A549 (cell line): ENCODE results near the gene SNX11. TPM values are rescaled to one million over a fixed set of nuclear protein-coding genes. Genes with fewer than 3 reads are reported as not detected.

Experiments used
- ATAC-seq, 2 experiments: fragments of 200-7000 bp in 1 of 2; fragments of >200 bp in 1 of 2; cut with Nextera tagmentation in 1 of 2; cut with Tn5 transposase in 1 of 2; 3 replicates each; pipeline versions ENCODE4 v1.8.0 to v1.9.1; 2018 to 2020; ENCODE audit warnings: mild to moderate bottlenecking in 1 of 2, moderate library complexity in 1 of 2
- CTCF ChIA-PET: fragments of 300-600 bp; sonication (Branson Sonifier 250); formaldehyde crosslinking; extraction: SDS; loops from one replicate; lab custom pipeline; 2021; ENCODE audit warnings: antibody characterized with exemption, inconsistent platforms; lab: Yijun Ruan, JAX
- POLR2A ChIA-PET: fragments of 350-600 bp; formaldehyde crosslinking; extraction: SDS; loops from one replicate; lab custom pipeline; 2021; ENCODE audit warnings: antibody characterized with exemption, inconsistent platforms; lab: Yijun Ruan, JAX
- DNase-seq, 2 experiments: peaks; one replicate each; pipeline versions ENCODE4 v3.0.0 to v3.0.0-alpha.2; 2011 to 2016; ENCODE audit warnings: low read depth in 1 of 2, low spot score in 1 of 2
- FAIRE-seq: peaks from 2 replicates; lab custom pipeline; 2011; peaks lifted over from hg19 to GRCh38; lab: Jason Lieb, UNC
- H3K27ac ChIP-seq, 2 experiments: fragments of >200 bp; sonication (Bioruptor Twin); formaldehyde crosslinking; 3 replicates each; pipeline ENCODE4 v1.5.1; 2016 to 2017
- H3K4me1 ChIP-seq: fragments of >200 bp; sonication (Bioruptor Twin); formaldehyde crosslinking; 3 replicates; pipeline ENCODE4 v1.6.1; 2016
- H3K4me2 ChIP-seq: fragments of >200 bp; sonication (Bioruptor Twin); formaldehyde crosslinking; 3 replicates; pipeline ENCODE4 v1.6.1; 2016
- H3K4me3 ChIP-seq: fragments of >200 bp; sonication (Bioruptor Twin); formaldehyde crosslinking; 3 replicates; pipeline ENCODE4 v1.5.1; 2016
- H3K9me3 ChIP-seq: fragments of >200 bp; sonication (Bioruptor Twin); formaldehyde crosslinking; 3 replicates; pipeline ENCODE4 v1.6.1; 2016
- ATOH8 ChIP-seq: fragments of 250-450 bp; sonication (Bioruptor Pico); IDR thresholded peaks from 2 replicates; pipeline ENCODE4 v1.5.0; 2020; ENCODE audit warnings: low read depth, mild to moderate bottlenecking, moderate library complexity
- BCL3 ChIP-seq: fragments of >200 bp; sonication (Bioruptor Twin); formaldehyde crosslinking; IDR thresholded peaks from 3 replicates; pipeline ENCODE4 v1.6.1; 2016
- BHLHE40 ChIP-seq: IDR thresholded peaks from 2 replicates; pipeline ENCODE4 v1.6.1; 2012; ENCODE audit warnings: low read depth, low read length, inconsistent platforms
- CBX2 ChIP-seq: fragments of 200-600 bp; sonication (generic); IDR thresholded peaks from 2 replicates; pipeline ENCODE4 v1.6.1; 2016; ENCODE audit warnings: low read depth, mild to moderate bottlenecking, borderline replicate concordance
- CEBPB ChIP-seq, 2 experiments: fragments of >200 bp in 1 of 2; sonication (Bioruptor Twin) in 1 of 2; formaldehyde crosslinking in 1 of 2; IDR thresholded peaks; 2 replicates each; pipeline ENCODE4 v1.6.1; 2012 to 2016
- CHD4 ChIP-seq: fragments of 200-600 bp; sonication (generic); IDR thresholded peaks from 2 replicates; pipeline ENCODE4 v1.6.1; 2016; ENCODE audit warnings: antibody characterized with exemption, mild to moderate bottlenecking, borderline replicate concordance
- E2F6 ChIP-seq: IDR thresholded peaks from 2 replicates; pipeline ENCODE4 v1.6.1; 2012; ENCODE audit warnings: low read depth, borderline replicate concordance
- EHF ChIP-seq: fragments of 250-450 bp; sonication (Bioruptor Pico); IDR thresholded peaks from 2 replicates; pipeline ENCODE4 v1.5.0; 2020; ENCODE audit warnings: mild to moderate bottlenecking
- ELK1 ChIP-seq: fragments of 150-350 bp; IDR thresholded peaks from 2 replicates; pipeline ENCODE4 v1.6.1; 2014; ENCODE audit warnings: low read depth, mild to moderate bottlenecking, low read length
- EP300 ChIP-seq, 2 experiments: fragments of >200 bp; sonication (Bioruptor Twin); formaldehyde crosslinking; IDR thresholded peaks; 2 replicates in 1 of 2; 3 replicates in 1 of 2; pipeline ENCODE4 v1.6.1; 2016 to 2017
- ESRRA ChIP-seq: fragments of 150-350 bp; IDR thresholded peaks from 2 replicates; pipeline ENCODE4 v1.6.1; 2014; ENCODE audit warnings: mild to moderate bottlenecking, low read length, borderline replicate concordance
- FOSB ChIP-seq: fragments of 250-450 bp; sonication (Bioruptor Pico); IDR thresholded peaks from 2 replicates; pipeline ENCODE4 v1.5.0; 2020; ENCODE audit warnings: mild to moderate bottlenecking, moderate library complexity
- FOSL2 ChIP-seq, 2 experiments: fragments of 450-650 bp in 1 of 2; fragments of >200 bp in 1 of 2; sonication (Bioruptor Twin) in 1 of 2; formaldehyde crosslinking; IDR thresholded peaks; 2 replicates each; pipeline versions ENCODE4 v1.5.0 to v1.6.1; 2016 to 2020; ENCODE audit warnings: mild to moderate bottlenecking in 1 of 2, moderate library complexity in 1 of 2
- GATA3 ChIP-seq: IDR thresholded peaks from 2 replicates; pipeline ENCODE4 v1.6.1; 2012; ENCODE audit warnings: borderline replicate concordance
- HDAC2 ChIP-seq: fragments of 200-600 bp; sonication (generic); IDR thresholded peaks from 2 replicates; pipeline ENCODE4 v1.6.1; 2016
- HOXA7 ChIP-seq: fragments of 250-450 bp; sonication (Bioruptor Pico); IDR thresholded peaks from 2 replicates; pipeline ENCODE4 v1.5.0; 2020; ENCODE audit warnings: mild to moderate bottlenecking, moderate library complexity
- HOXB13 ChIP-seq: fragments of 250-450 bp; sonication (Bioruptor Pico); IDR thresholded peaks from 2 replicates; pipeline ENCODE4 v1.5.0; 2020; ENCODE audit warnings: low read depth, mild to moderate bottlenecking, moderate library complexity
- KDM5A ChIP-seq: fragments of 200-600 bp; sonication (generic); IDR thresholded peaks from 2 replicates; pipeline ENCODE4 v1.6.1; 2016; ENCODE audit warnings: antibody characterized with exemption, mild to moderate bottlenecking
- MAFK ChIP-seq: fragments of 450-650 bp; IDR thresholded peaks from 2 replicates; pipeline ENCODE4 v1.6.1; 2014; ENCODE audit not compliant: partially characterized antibody
- MYC ChIP-seq: IDR thresholded peaks from 2 replicates; pipeline ENCODE4 v1.6.1; 2012; ENCODE audit warnings: mild to moderate bottlenecking, inconsistent platforms, low read length, improper control_type of control experiment, borderline replicate concordance
- NFE2L2 ChIP-seq: fragments of 150-350 bp; conservative IDR thresholded peaks from 2 replicates; pipeline ENCODE4 v1.6.1; 2014; ENCODE audit warnings: low read length
- NPAS2 ChIP-seq: fragments of 250-450 bp; sonication (Bioruptor Pico); IDR thresholded peaks from 2 replicates; pipeline ENCODE4 v1.8.0; 2022; ENCODE audit warnings: mild to moderate bottlenecking, moderate library complexity, borderline replicate concordance
- NR3C1 ChIP-seq: fragments of >200 bp; sonication (Bioruptor Twin); formaldehyde crosslinking; IDR thresholded peaks from 3 replicates; pipeline ENCODE4 v1.6.1; 2017
- PHF8 ChIP-seq: fragments of 200-600 bp; sonication (generic); IDR thresholded peaks from 2 replicates; pipeline ENCODE4 v1.6.1; 2016; ENCODE audit warnings: low read depth, mild to moderate bottlenecking, antibody characterized with exemption, moderate library complexity, borderline replicate concordance
- POLR2A ChIP-seq: IDR thresholded peaks from 2 replicates; pipeline ENCODE4 v1.6.1; 2012; ENCODE audit warnings: mild to moderate bottlenecking, low read length
- POLR2AphosphoS2 ChIP-seq: conservative IDR thresholded peaks from 2 replicates; pipeline ENCODE4 v1.6.1; 2012; ENCODE audit warnings: low read length, improper control_type of control experiment, inconsistent platforms
- RAD21 ChIP-seq, 2 experiments: fragments of >200 bp in 1 of 2; sonication (Bioruptor Twin) in 1 of 2; formaldehyde crosslinking in 1 of 2; IDR thresholded peaks in 1 of 2; conservative IDR thresholded peaks in 1 of 2; 2 replicates in 1 of 2; 3 replicates in 1 of 2; pipeline ENCODE4 v1.6.1; 2012 to 2018; ENCODE audit warnings: inconsistent platforms in 1 of 2
- RCOR1 ChIP-seq: fragments of 150-350 bp; IDR thresholded peaks from 2 replicates; pipeline ENCODE4 v1.6.1; 2014; ENCODE audit warnings: antibody characterized with exemption, low read length, low read depth
- RNF2 ChIP-seq: fragments of 200-600 bp; sonication (generic); IDR thresholded peaks from 2 replicates; pipeline ENCODE4 v1.6.1; 2016; ENCODE audit warnings: low read depth, mild to moderate bottlenecking, antibody characterized with exemption, moderate library complexity, borderline replicate concordance
- SMC3 ChIP-seq: fragments of >200 bp; sonication (Bioruptor Twin); formaldehyde crosslinking; IDR thresholded peaks from 3 replicates; pipeline ENCODE4 v1.6.1; 2018; ENCODE audit warnings: inconsistent platforms
- SREBF2 ChIP-seq: fragments of 450-650 bp; IDR thresholded peaks from 2 replicates; pipeline ENCODE4 v1.6.1; 2014; ENCODE audit warnings: mild to moderate bottlenecking, moderate library complexity
- USF2 ChIP-seq: fragments of 450-650 bp; IDR thresholded peaks from 2 replicates; pipeline ENCODE4 v1.6.1; 2014; ENCODE audit warnings: antibody characterized with exemption
- ZC3H11A ChIP-seq: fragments of 450-650 bp; IDR thresholded peaks from 2 replicates; pipeline ENCODE4 v1.6.1; 2014; ENCODE audit warnings: antibody characterized with exemption, mild to moderate bottlenecking
- ZNF302 ChIP-seq: fragments of 250-450 bp; sonication (Bioruptor Pico); IDR thresholded peaks from 2 replicates; pipeline ENCODE4 v1.9.0; 2021; ENCODE audit warnings: inconsistent platforms, mild to moderate bottlenecking, moderate library complexity
- ZSCAN20 ChIP-seq: fragments of 250-450 bp; sonication (Bioruptor Pico); IDR thresholded peaks from 2 replicates; pipeline ENCODE4 v1.8.0; 2022; ENCODE audit warnings: mild to moderate bottlenecking, moderate library complexity
- WGBS: methylation state at CpG from one replicate; pipeline ENCODE4 v1.1.6; 2017; ENCODE audit errors: missing lambda C conversion rate; 5-methylcytosine and 5-hydroxymethylcytosine counted together
- polyA plus RNA-seq, 4 experiments: library from polyadenylated mRNA; depleted of rRNA in 3 of 4; stranded (reverse); fragments of >200 nt; fragmentation: RNase III in 1 of 4; extraction: RNeasy Plus Mini Kit Qiagen cat#74134 plus additional on column Dnase treatment in 1 of 4; gene quantifications; 2 replicates in 3 of 4; 3 replicates in 1 of 4; pipeline ENCODE4 v1.2.3, GENCODE V29; 2011 to 2017

Gene SNX11
- polyA plus RNA-seq, 2 of the 4 experiments (the other 2 are of a cell fraction): 22.3 to 28.4 TPM

GRCh38 chr17:48101012-48101720, 6.4 kb upstream of the SNX11 start, which contains the start of gene CBX1:
CBX1 (minus strand) TSS chr17:48101478; CDS start chr17:48077004, 24,474 bp downstream.
- WGBS: 2% methylated on average over 63 of the region's 79 CpGs
- DNase-seq (peak; percentile 92 to 99), FAIRE-seq (no peak), ATAC-seq (peak; percentile 93 to 97)
- H3K4me3 ChIP-seq: peak within 1 kb of the TSS; percentile 76
- POLR2A ChIA-PET: interaction anchor here (1.0 to 1.5 kb wide), 6 partner anchors 39 to 77 kb away, joined by 3 to 8 read pairs (median 4); partner anchors contain the start of gene NFE2L1
- H3K4me2 ChIP-seq: peak within 1 kb of the TSS; percentile 91
- H3K9me3 ChIP-seq: no peaks in the 10 kb centered on the region
- peak within 1 kb of the TSS; percentile 89 to 90 for H3K27ac ChIP-seq
- H3K4me1 ChIP-seq: peaks cover 20% of the 10 kb centered on the region
- CTCF ChIA-PET: interaction anchor here (1.0 to 14.0 kb wide), 6 partner anchors 9 to 508 kb away, joined by 3 to 152 read pairs (median 8); no protein-coding TSS in a partner anchor
- TF ChIP-seq FOSB (CRISPR knock-in tag) (no peak), EP300 (IDR thresholded peaks at IDR 0.05) (no peak), ZSCAN20 (no peak), MAFK (no peak), EHF (CRISPR knock-in tag) (no peak), SMC3 (no peak), FOSL2 (IDR thresholded peaks at IDR 0.05) (no peak), FOSL2 (CRISPR knock-in tag; IDR thresholded peaks at IDR 0.05) (no peak), ESRRA (no peak), NPAS2 (CRISPR knock-in tag) (no peak), CHD4 (peak; percentile 98; the same call in 1 of the 2 replicates), E2F6 (peak; percentile 74), HDAC2 (peak; percentile 35; the same call in 1 of the 2 replicates), PHF8 (peak; percentile 70), ZNF302 (CRISPR knock-in tag) (no peak), BCL3 (0 out of 3 replicates have a peak, but pooled peaks have one; percentile 71), GATA3 (no peak; the same call in 1 of the 2 replicates), NFE2L2 (no peak), SREBF2 (no peak), HOXB13 (no peak), ZC3H11A (no peak), HOXA7 (CRISPR knock-in tag) (no peak), RNF2 (no peak), POLR2A (peak; percentile 68), ELK1 (no peak), POLR2AphosphoS2 (no peak), MYC (no peak), BHLHE40 (no peak), CBX2 (no peak), CEBPB (IDR thresholded peaks at IDR 0.05) (no peak), ATOH8 (CRISPR knock-in tag) (no peak), RCOR1 (no peak), KDM5A (no peak), NR3C1 (no peak), RAD21 (conservative IDR thresholded peaks at IDR 0.05 in 1 of 2, IDR thresholded peaks at IDR 0.05 in 1 of 2) (no peak), USF2 (no peak)
